ENCODE results near the gene SORCS2. TPM values are rescaled to one million over a fixed set of nuclear protein-coding genes. Genes with fewer than 3 reads are reported as not detected.
A peak's percentile ranks its signal among the peaks of the same experiment; 100 is the strongest.

SORCS2 gene
- total and polyA plus RNA-seq, 9 donors, result 7.4 to 24.9 (median 13.0) TPM

- Histone ChIP-seq H3K36me3 (ENCODE audit: control insufficient read depth, insufficient read depth, low read length) (no peaks in the 10 kb centered on the region), H3K27ac (ENCODE audit: low read length) (no peak overlapping the region), H3K9me3 (replicated peaks; ENCODE audit: control insufficient read depth, low read depth, low read length) (no peaks in the 10 kb centered on the region), H3K27me3 (ENCODE audit: control insufficient read depth, insufficient read depth, low read length) (peaks cover 29% of the 10 kb centered on the region), H3K4me3 (ENCODE audit: low read length) (no peak overlapping the region), H3K4me1 (ENCODE audit: control insufficient read depth, insufficient read depth, low read length) (peaks cover 54% of the 10 kb centered on the region)
- DNase-seq, result no peak
- WGBS (ENCODE audit: insufficient coverage), result 50% methylated on average over 14 of the region's 20 CpGs
These were observed 6.2 kb downstream of the SORCS2 start for GRCh38 chr4:7198440-7199128.

GRCh38 chr4:7199129-7199725 is 6.9 kb downstream of the SORCS2 start:
- Histone ChIP-seq H3K36me3 (ENCODE audit: control insufficient read depth, insufficient read depth, low read length) (no peaks in the 10 kb centered on the region), H3K4me3 (ENCODE audit: low read length) (no peak overlapping the region), H3K27ac (ENCODE audit: low read length) (no peak overlapping the region), H3K27me3 (ENCODE audit: control insufficient read depth, insufficient read depth, low read length) (peaks cover 22% of the 10 kb centered on the region), H3K4me1 (ENCODE audit: control insufficient read depth, insufficient read depth, low read length) (peaks cover 47% of the 10 kb centered on the region), H3K9me3 (replicated peaks; ENCODE audit: control insufficient read depth, low read depth, low read length) (no peaks in the 10 kb centered on the region)
- no peak for DNase-seq
- WGBS (ENCODE audit: insufficient coverage), result 83% methylated on average over 13 of the region's 15 CpGs

GRCh38 chr4:7199771-7200441 is 7.6 kb downstream of the SORCS2 start:
- Histone ChIP-seq H3K4me1 (ENCODE audit: control insufficient read depth, insufficient read depth, low read length) (peaks cover 41% of the 10 kb centered on the region), H3K27ac (ENCODE audit: low read length) (no peak overlapping the region), H3K36me3 (ENCODE audit: control insufficient read depth, insufficient read depth, low read length) (no peaks in the 10 kb centered on the region), H3K9me3 (replicated peaks; ENCODE audit: control insufficient read depth, low read depth, low read length) (no peaks in the 10 kb centered on the region), H3K4me3 (ENCODE audit: low read length) (no peak overlapping the region), H3K27me3 (ENCODE audit: control insufficient read depth, insufficient read depth, low read length) (peaks cover 16% of the 10 kb centered on the region)
- no peak for DNase-seq
- 86% methylated on average over 15 of the region's 16 CpGs for WGBS (ENCODE audit: insufficient coverage)

GRCh38 chr4:7200801-7201200 is 8.5 kb downstream of the SORCS2 start:
- DNase-seq, result no peak
- WGBS (ENCODE audit: insufficient coverage), result 83% methylated on average over 11 of the region's 12 CpGs
- peaks cover 10% of the 10 kb centered on the region for H3K27me3 ChIP-seq (ENCODE audit: control insufficient read depth, insufficient read depth, low read length)
- no peaks in the 10 kb centered on the region for H3K36me3 ChIP-seq (ENCODE audit: control insufficient read depth, insufficient read depth, low read length)
- H3K4me1 ChIP-seq (ENCODE audit: control insufficient read depth, insufficient read depth, low read length), result peaks cover 32% of the 10 kb centered on the region
- peak overlapping the region; percentile 22 for H3K27ac ChIP-seq (ENCODE audit: low read length)
- no peak overlapping the region for H3K4me3 ChIP-seq (ENCODE audit: low read length)
- H3K9me3 ChIP-seq (replicated peaks; ENCODE audit: control insufficient read depth, low read depth, low read length), result no peaks in the 10 kb centered on the region

GRCh38 chr4:7201420-7202305 is 9.3 kb downstream of the SORCS2 start:
- no peak overlapping the region for H3K4me3 ChIP-seq (ENCODE audit: low read length)
- peak; percentile 60 for DNase-seq
- no peaks in the 10 kb centered on the region for H3K36me3 ChIP-seq (ENCODE audit: control insufficient read depth, insufficient read depth, low read length)
- no peaks in the 10 kb centered on the region for H3K9me3 ChIP-seq (replicated peaks; ENCODE audit: control insufficient read depth, low read depth, low read length)
- peak overlapping the region; percentile 17 for H3K27ac ChIP-seq (ENCODE audit: low read length)
- WGBS (ENCODE audit: insufficient coverage), result 29% methylated on average over 17 of the region's 29 CpGs
- H3K4me1 ChIP-seq (ENCODE audit: control insufficient read depth, insufficient read depth, low read length), result peaks cover 34% of the 10 kb centered on the region
- H3K27me3 ChIP-seq (ENCODE audit: control insufficient read depth, insufficient read depth, low read length), result peaks cover 9% of the 10 kb centered on the region

- no peak overlapping the region for H3K4me3 ChIP-seq (ENCODE audit: low read length)
- no peak overlapping the region for H3K27ac ChIP-seq (ENCODE audit: low read length)
- WGBS (ENCODE audit: insufficient coverage), result 87% methylated on average over 3 of the region's 8 CpGs
- no peaks in the 10 kb centered on the region for H3K9me3 ChIP-seq (replicated peaks; ENCODE audit: control insufficient read depth, low read depth, low read length)
- peaks cover 9% of the 10 kb centered on the region for H3K27me3 ChIP-seq (ENCODE audit: control insufficient read depth, insufficient read depth, low read length)
- H3K36me3 ChIP-seq (ENCODE audit: control insufficient read depth, insufficient read depth, low read length), result no peaks in the 10 kb centered on the region
- DNase-seq, result no peak
- H3K4me1 ChIP-seq (ENCODE audit: control insufficient read depth, insufficient read depth, low read length), result peaks cover 42% of the 10 kb centered on the region
These were observed 10.1 kb downstream of the SORCS2 start for GRCh38 chr4:7202411-7202810.

GRCh38 chr4:7204656-7205387 is 12.5 kb downstream of the SORCS2 start:
- H3K36me3 ChIP-seq (ENCODE audit: control insufficient read depth, insufficient read depth, low read length), result no peaks in the 10 kb centered on the region
- H3K4me3 ChIP-seq (ENCODE audit: low read length), result no peak overlapping the region
- H3K27me3 ChIP-seq (ENCODE audit: control insufficient read depth, insufficient read depth, low read length), result peaks cover 9% of the 10 kb centered on the region
- no peaks in the 10 kb centered on the region for H3K9me3 ChIP-seq (replicated peaks; ENCODE audit: control insufficient read depth, low read depth, low read length)
- DNase-seq, result no peak
- peaks cover 52% of the 10 kb centered on the region for H3K4me1 ChIP-seq (ENCODE audit: control insufficient read depth, insufficient read depth, low read length)
- no peak overlapping the region for H3K27ac ChIP-seq (ENCODE audit: low read length)
- 80% methylated on average over 10 of the region's 14 CpGs for WGBS (ENCODE audit: insufficient coverage)

GRCh38 chr4:7206385-7206784 is 14.0 kb downstream of the SORCS2 start:
- Histone ChIP-seq H3K27ac (ENCODE audit: low read length) (peak overlapping the region; percentile 87), H3K9me3 (replicated peaks; ENCODE audit: control insufficient read depth, low read depth, low read length) (no peaks in the 10 kb centered on the region), H3K4me3 (ENCODE audit: low read length) (no peak overlapping the region), H3K36me3 (ENCODE audit: control insufficient read depth, insufficient read depth, low read length) (no peaks in the 10 kb centered on the region), H3K27me3 (ENCODE audit: control insufficient read depth, insufficient read depth, low read length) (peaks cover 9% of the 10 kb centered on the region), H3K4me1 (ENCODE audit: control insufficient read depth, insufficient read depth, low read length) (peaks cover 47% of the 10 kb centered on the region)
- WGBS (ENCODE audit: insufficient coverage), result 83% methylated on average over 2 of the region's 9 CpGs
- DNase-seq, result peak; percentile 61

GRCh38 chr4:7206911-7207567 is 14.7 kb downstream of the SORCS2 start:
- no peak overlapping the region for H3K4me3 ChIP-seq (ENCODE audit: low read length)
- WGBS (ENCODE audit: insufficient coverage), result 16% methylated on average over 19 of the region's 21 CpGs
- peaks cover 4% of the 10 kb centered on the region for H3K27me3 ChIP-seq (ENCODE audit: control insufficient read depth, insufficient read depth, low read length)
- H3K4me1 ChIP-seq (ENCODE audit: control insufficient read depth, insufficient read depth, low read length), result peaks cover 40% of the 10 kb centered on the region
- H3K27ac ChIP-seq (ENCODE audit: low read length), result peak overlapping the region; percentile 87
- no peaks in the 10 kb centered on the region for H3K9me3 ChIP-seq (replicated peaks; ENCODE audit: control insufficient read depth, low read depth, low read length)
- H3K36me3 ChIP-seq (ENCODE audit: control insufficient read depth, insufficient read depth, low read length), result no peaks in the 10 kb centered on the region
- DNase-seq, result peak; percentile 96
